Progenitor cell of endocrine pancreas (in vitro differentiated cells): ENCODE measurements around the gene NEU3. TPM values are rescaled to one million over a fixed set of nuclear protein-coding genes. Genes with fewer than 3 reads are reported as not detected.

ENCODE experiments used
- DNase-seq: peaks from one replicate; pipeline ENCODE4 v3.0.0; 2021; ENCODE audit warnings: low spot score; ENCODE audit not compliant: unreplicated experiment
- H3K27ac Mint-ChIP-seq: 2 replicates; pipeline ENCODE4 v1.8.0; 2021; ENCODE audit warnings: mild to moderate bottlenecking, moderate library complexity, mixed read lengths
- H3K27me3 Mint-ChIP-seq: 2 replicates; pipeline ENCODE4 v1.8.0; 2021; ENCODE audit warnings: mixed read lengths
- H3K36me3 Mint-ChIP-seq: 2 replicates; pipeline ENCODE4 v1.8.0; 2022; ENCODE audit warnings: mixed read lengths; ENCODE audit not compliant: insufficient read depth
- H3K4me1 Mint-ChIP-seq: 2 replicates; pipeline ENCODE4 v1.8.0; 2021; ENCODE audit warnings: low read depth, mixed read lengths
- H3K4me3 Mint-ChIP-seq: 2 replicates; pipeline ENCODE4 v1.8.0; 2021; ENCODE audit warnings: low read depth, mild to moderate bottlenecking, moderate library complexity, mixed read lengths
- H3K9me3 Mint-ChIP-seq: 2 replicates; pipeline ENCODE4 v1.8.0; 2021; ENCODE audit warnings: low read depth, mixed read lengths
- CTCF ChIP-seq: fragments of 200-600 bp; sonication (generic); IDR thresholded peaks from one replicate; pipeline ENCODE4 v1.5.0; 2021; ENCODE audit warnings: antibody characterized with exemption, mild to moderate bottlenecking; ENCODE audit not compliant: unreplicated experiment
- total RNA-seq: library from RNA; stranded (reverse); gene quantifications from 2 replicates; pipeline ENCODE4 v1.2.1, GENCODE V29; 2021

Gene NEU3
- total RNA-seq, 1 donor from 2014 or later, result 11.2 TPM

GRCh38 chr11:75022759-75023396 is 34.1 kb downstream of the NEU3 start:
- H3K36me3 Mint-ChIP-seq, result peaks cover 9% of the 10 kb centered on the region
- DNase-seq, result peak; percentile 73
- peak; percentile 96 for TF ChIP-seq CTCF
- peak overlapping the region; percentile 68 for H3K27ac Mint-ChIP-seq
- peaks cover 4% of the 10 kb centered on the region for H3K4me1 Mint-ChIP-seq
- H3K27me3 Mint-ChIP-seq, result no peaks in the 10 kb centered on the region
- H3K9me3 Mint-ChIP-seq, result peaks cover 11% of the 10 kb centered on the region
- no peak overlapping the region for H3K4me3 Mint-ChIP-seq

- peaks cover 5% of the 10 kb centered on the region for H3K36me3 Mint-ChIP-seq
- no peak overlapping the region for H3K4me3 Mint-ChIP-seq
- peaks cover 4% of the 10 kb centered on the region for H3K9me3 Mint-ChIP-seq
- H3K27ac Mint-ChIP-seq, result peak overlapping the region; percentile 59
- DNase-seq, result no peak
- peaks cover 3% of the 10 kb centered on the region for H3K27me3 Mint-ChIP-seq
- no peak for TF ChIP-seq CTCF
- H3K4me1 Mint-ChIP-seq, result peaks cover 4% of the 10 kb centered on the region
Measured at GRCh38 chr11:75023446-75024067, 34.8 kb downstream of the NEU3 start.

- peaks cover 4% of the 10 kb centered on the region for H3K4me1 Mint-ChIP-seq
- peak overlapping the region; percentile 59 for H3K27ac Mint-ChIP-seq
- peaks cover 3% of the 10 kb centered on the region for H3K27me3 Mint-ChIP-seq
- no peak for DNase-seq
- no peak overlapping the region for H3K4me3 Mint-ChIP-seq
- peaks cover 2% of the 10 kb centered on the region for H3K36me3 Mint-ChIP-seq
- no peaks in the 10 kb centered on the region for H3K9me3 Mint-ChIP-seq
- TF ChIP-seq CTCF, result no peak
Measured at GRCh38 chr11:75024068-75024449, 35.3 kb downstream of the NEU3 start.

GRCh38 chr11:75024764-75025211 is 36.1 kb downstream of the NEU3 start:
- no peak for DNase-seq
- H3K4me1 Mint-ChIP-seq, result peaks cover 4% of the 10 kb centered on the region
- no peak overlapping the region for H3K27ac Mint-ChIP-seq
- no peak overlapping the region for H3K4me3 Mint-ChIP-seq
- H3K27me3 Mint-ChIP-seq, result peaks cover 3% of the 10 kb centered on the region
- H3K9me3 Mint-ChIP-seq, result no peaks in the 10 kb centered on the region
- peaks cover 2% of the 10 kb centered on the region for H3K36me3 Mint-ChIP-seq
- TF ChIP-seq CTCF, result no peak

- Mint-ChIP-seq H3K27ac (no peak overlapping the region), H3K27me3 (peaks cover 3% of the 10 kb centered on the region)
- DNase-seq, result no peak
Measured at GRCh38 chr11:75025561-75025960, 36.8 kb downstream of the NEU3 start.

More at GRCh38 chr11:75025561-75025960, 36.8 kb downstream of the NEU3 start:
- TF ChIP-seq CTCF, result no peak
- no peak overlapping the region for H3K4me3 Mint-ChIP-seq
- no peaks in the 10 kb centered on the region for H3K36me3 Mint-ChIP-seq
- H3K4me1 Mint-ChIP-seq, result peaks cover 4% of the 10 kb centered on the region
- no peaks in the 10 kb centered on the region for H3K9me3 Mint-ChIP-seq
